Effector memory CD8-positive, alpha-beta T cell (primary cell): Measurements from ENCODE around the gene TMEM255B.

Source experiments
- ATAC-seq: fragments of 150-1000 bp; cut with Tn5 transposase; replicated peaks from 2 replicates; pipeline ENCODE4 v1.10.0; 2021; ENCODE audit warnings: mild to moderate bottlenecking, moderate library complexity
- DNase-seq, 3 experiments: peaks; one replicate each; pipeline ENCODE4 v3.0.0; 2021
- H3K27ac Mint-ChIP-seq, 2 donors: one replicate each; pipeline ENCODE4 v1.8.0; 2022; ENCODE audit warnings: mild to moderate bottlenecking in 2 of 2, mixed read lengths in 2 of 2, moderate library complexity in 2 of 2
- H3K27me3 Mint-ChIP-seq, 2 donors: one replicate each; pipeline ENCODE4 v1.8.0; 2022; ENCODE audit warnings: mixed read lengths in 2 of 2
- H3K36me3 Mint-ChIP-seq: one replicate; pipeline ENCODE4 v1.8.0; 2022; ENCODE audit warnings: mild to moderate bottlenecking, moderate library complexity, mixed read lengths; ENCODE audit not compliant: insufficient read depth
- H3K4me1 Mint-ChIP-seq, 2 donors: one replicate each; pipeline ENCODE4 v1.8.0; 2022; ENCODE audit warnings: low read depth in 2 of 2, mixed read lengths in 2 of 2
- H3K4me3 Mint-ChIP-seq, 2 donors: one replicate each; pipeline ENCODE4 v1.8.0; 2022; ENCODE audit warnings: mild to moderate bottlenecking in 2 of 2, mixed read lengths in 2 of 2, moderate library complexity in 2 of 2
- H3K9me3 Mint-ChIP-seq, 2 donors: one replicate each; pipeline ENCODE4 v1.8.0; 2022; ENCODE audit warnings: mixed read lengths in 2 of 2

The TMEM255B gene

GRCh38 chr13:113770937-113771336, 11.9 kb downstream of the TMEM255B start:
- no peaks in the 10 kb centered on the region for H3K9me3 Mint-ChIP-seq
- peaks cover 0 to 9% of the 10 kb centered on the region in 2 donors for H3K4me1 Mint-ChIP-seq
- no peak for ATAC-seq
- no peak overlapping the region for H3K4me3 Mint-ChIP-seq
- no peak for DNase-seq
- peaks cover 5% of the 10 kb centered on the region for H3K36me3 Mint-ChIP-seq
- H3K27me3 Mint-ChIP-seq: peaks cover 7 to 15% of the 10 kb centered on the region in 2 donors
- no peak overlapping the region for H3K27ac Mint-ChIP-seq

GRCh38 chr13:113771709-113772331, 12.8 kb downstream of the TMEM255B start:
- Mint-ChIP-seq H3K9me3 (no peaks in the 10 kb centered on the region), H3K36me3 (peaks cover 3% of the 10 kb centered on the region), H3K4me1 (peaks cover 0 to 9% of the 10 kb centered on the region in 2 donors), H3K27me3 (peaks cover 0 to 11% of the 10 kb centered on the region in 2 donors), H3K27ac (no peak overlapping the region), H3K4me3 (no peak overlapping the region)
- DNase-seq: no peak
- ATAC-seq: no peak

- Mint-ChIP-seq H3K4me3 (no peak overlapping the region), H3K36me3 (no peaks in the 10 kb centered on the region)
Measured at GRCh38 chr13:113774177-113775107, 15.4 kb downstream of the TMEM255B start.

GRCh38 chr13:113775451-113776145, 16.6 kb downstream of the TMEM255B start:
- Mint-ChIP-seq H3K9me3 (no peaks in the 10 kb centered on the region), H3K36me3 (no peaks in the 10 kb centered on the region), H3K4me1 (peaks cover 0 to 9% of the 10 kb centered on the region in 2 donors), H3K27ac (no peak overlapping the region), H3K4me3 (no peak overlapping the region), H3K27me3 (peaks cover 18 to 29% of the 10 kb centered on the region in 2 donors)
- DNase-seq (no peak), ATAC-seq (no peak)

More at GRCh38 chr13:113774177-113775107, 15.4 kb downstream of the TMEM255B start:
- H3K27ac Mint-ChIP-seq: no peak overlapping the region
- H3K27me3 Mint-ChIP-seq: peaks cover 17 to 28% of the 10 kb centered on the region in 2 donors
- no peak for ATAC-seq
- no peaks in the 10 kb centered on the region for H3K9me3 Mint-ChIP-seq
- DNase-seq: no peak
- peaks cover 0 to 9% of the 10 kb centered on the region in 2 donors for H3K4me1 Mint-ChIP-seq

- Mint-ChIP-seq H3K9me3 (no peaks in the 10 kb centered on the region), H3K27me3 (peaks cover 23 to 29% of the 10 kb centered on the region in 2 donors), H3K4me3 (no peak overlapping the region), H3K27ac (no peak overlapping the region), H3K4me1 (peaks cover 0 to 9% of the 10 kb centered on the region in 2 donors), H3K36me3 (no peaks in the 10 kb centered on the region)
- no peak for ATAC-seq
- DNase-seq: no peak
Measured at GRCh38 chr13:113776231-113777125, 17.5 kb downstream of the TMEM255B start.

GRCh38 chr13:113777311-113778260, 18.6 kb downstream of the TMEM255B start:
- DNase-seq (no peak), ATAC-seq (no peak)
- no peak overlapping the region for H3K27ac Mint-ChIP-seq
- peaks cover 24 to 29% of the 10 kb centered on the region in 2 donors for H3K27me3 Mint-ChIP-seq
- no peaks in the 10 kb centered on the region for H3K9me3 Mint-ChIP-seq
- peaks cover 0 to 1% of the 10 kb centered on the region in 2 donors for H3K4me1 Mint-ChIP-seq
- no peak overlapping the region for H3K4me3 Mint-ChIP-seq
- H3K36me3 Mint-ChIP-seq: no peaks in the 10 kb centered on the region

- Mint-ChIP-seq H3K27me3 (peaks cover 48 to 55% of the 10 kb centered on the region in 2 donors), H3K27ac (no peak overlapping the region)
Measured at GRCh38 chr13:113781571-113781970, 22.5 kb downstream of the TMEM255B start.

GRCh38 chr13:113782472-113782871, 23.4 kb downstream of the TMEM255B start:
- H3K27ac Mint-ChIP-seq: no peak overlapping the region
- no peak overlapping the region for H3K4me3 Mint-ChIP-seq
- no peaks in the 10 kb centered on the region for H3K9me3 Mint-ChIP-seq
- no peak for ATAC-seq
- no peak for DNase-seq
- peaks cover 0 to 4% of the 10 kb centered on the region in 2 donors for H3K4me1 Mint-ChIP-seq
- no peaks in the 10 kb centered on the region for H3K36me3 Mint-ChIP-seq
- H3K27me3 Mint-ChIP-seq: peaks cover 42 to 46% of the 10 kb centered on the region in 2 donors

More at GRCh38 chr13:113781571-113781970, 22.5 kb downstream of the TMEM255B start:
- no peaks in the 10 kb centered on the region for H3K9me3 Mint-ChIP-seq
- no peak overlapping the region for H3K4me3 Mint-ChIP-seq
- peaks cover 0 to 4% of the 10 kb centered on the region in 2 donors for H3K4me1 Mint-ChIP-seq
- no peak for DNase-seq
- ATAC-seq: no peak
- no peaks in the 10 kb centered on the region for H3K36me3 Mint-ChIP-seq

- Mint-ChIP-seq H3K4me3 (no peak overlapping the region), H3K9me3 (no peaks in the 10 kb centered on the region), H3K27ac (no peak overlapping the region), H3K36me3 (no peaks in the 10 kb centered on the region), H3K27me3 (peaks cover 38 to 42% of the 10 kb centered on the region in 2 donors), H3K4me1 (peaks cover 0 to 4% of the 10 kb centered on the region in 2 donors)
- DNase-seq (no peak), ATAC-seq (no peak)
Measured at GRCh38 chr13:113783200-113783881, 24.3 kb downstream of the TMEM255B start.

GRCh38 chr13:113783966-113784644, 25.1 kb downstream of the TMEM255B start:
- peaks cover 0 to 4% of the 10 kb centered on the region in 2 donors for H3K4me1 Mint-ChIP-seq
- H3K36me3 Mint-ChIP-seq: no peaks in the 10 kb centered on the region
- H3K27ac Mint-ChIP-seq: no peak overlapping the region
- H3K4me3 Mint-ChIP-seq: no peak overlapping the region
- DNase-seq (no peak), ATAC-seq (no peak)
- H3K9me3 Mint-ChIP-seq: no peaks in the 10 kb centered on the region
- H3K27me3 Mint-ChIP-seq: peaks cover 35 to 39% of the 10 kb centered on the region in 2 donors

GRCh38 chr13:113784645-113785024, 25.6 kb downstream of the TMEM255B start:
- H3K4me3 Mint-ChIP-seq: no peak overlapping the region
- no peak for DNase-seq
- no peak for ATAC-seq
- H3K36me3 Mint-ChIP-seq: no peaks in the 10 kb centered on the region
- peaks cover 34 to 38% of the 10 kb centered on the region in 2 donors for H3K27me3 Mint-ChIP-seq
- no peak overlapping the region for H3K27ac Mint-ChIP-seq
- no peaks in the 10 kb centered on the region for H3K9me3 Mint-ChIP-seq
- H3K4me1 Mint-ChIP-seq: peaks cover 0 to 4% of the 10 kb centered on the region in 2 donors
